OCI-LY3 (cell line): Measurements from ENCODE around the gene FTSJ1.
A peak's percentile ranks its signal among the peaks of the same experiment; 100 is the strongest.
"Not testable (repeated sequence)": the region's sequence is repeated elsewhere in the genome, so short reads cannot be mapped to it uniquely, and the experiment has no call there.

Experiments used
- H2AFZ ChIP-seq: fragments of 200-600, 300-600 bp; shearing (Covaris generic); 2 replicates; pipeline ENCODE4 v1.6.0; 2014; ENCODE audit warnings: antibody characterized with exemption, low read depth, low read length
- H3K27ac ChIP-seq: fragments of 200-600, 300-600 bp; sonication (generic); 2 replicates; pipeline ENCODE4 v1.5.1; 2014; ENCODE audit warnings: mild to moderate bottlenecking, low read length, moderate library complexity, mixed read lengths
- H3K27me3 ChIP-seq: fragments of 200-600, 300-600 bp; sonication (generic); 2 replicates; pipeline ENCODE4 v1.6.1; 2014; ENCODE audit warnings: low read depth, low read length, mixed read lengths
- H3K36me3 ChIP-seq: fragments of 200-600, 300-600 bp; sonication (generic); replicated peaks from 2 replicates; pipeline ENCODE3; 2014; ENCODE audit warnings: low read depth, low read length, mixed read lengths
- H3K4me1 ChIP-seq: fragments of 300-600, 200-600 bp; sonication (generic); 2 replicates; pipeline ENCODE4 v1.6.1; 2014; ENCODE audit warnings: low read length, mixed read lengths
- H3K4me2 ChIP-seq: fragments of 200-600, 300-600 bp; sonication (generic); 2 replicates; pipeline ENCODE4 v1.6.1; 2014; ENCODE audit warnings: low read length, mixed read lengths
- H3K4me3 ChIP-seq: fragments of 300-600, 200-600 bp; sonication (generic); 2 replicates; pipeline ENCODE4 v1.5.1; 2014; ENCODE audit warnings: antibody characterized with exemption, mild to moderate bottlenecking, low read length, moderate library complexity
- H3K79me2 ChIP-seq: fragments of 300-600, 200-600 bp; shearing (Covaris generic); 2 replicates; pipeline ENCODE4 v1.6.1; 2014; ENCODE audit warnings: mild to moderate bottlenecking, low read length, mixed read lengths
- H3K9ac ChIP-seq: fragments of 300-600, 200-600 bp; shearing (Covaris generic); 2 replicates; pipeline ENCODE4 v1.6.0; 2014; ENCODE audit warnings: mild to moderate bottlenecking, low read length, moderate library complexity
- H3K9me3 ChIP-seq: fragments of 200-600, 300-600 bp; shearing (Covaris generic); 2 replicates; pipeline ENCODE4 v1.6.1; 2014; ENCODE audit warnings: low read length, mixed read lengths; ENCODE audit not compliant: insufficient read depth
- H4K20me1 ChIP-seq: fragments of 200-600, 300-600 bp; sonication (generic); 2 replicates; pipeline ENCODE4 v1.6.1; 2016; ENCODE audit warnings: low read length, mixed read lengths; ENCODE audit not compliant: insufficient read depth
- CTCF ChIP-seq: fragments of 200-600, 300-600 bp; sonication (generic); IDR thresholded peaks from 2 replicates; pipeline ENCODE4 v1.5.1; 2014; ENCODE audit warnings: antibody characterized with exemption, low read length, low read depth
- EZH2phosphoT487 ChIP-seq: fragments of 200-600 bp; shearing (Covaris generic); IDR thresholded peaks from 2 replicates; pipeline ENCODE4 v1.6.1; 2018; ENCODE audit warnings: antibody characterized with exemption, mixed run types, low read depth

FTSJ1 gene

GRCh38 chrX:48475774-48476577 lies at the start of gene FTSJ1:
TSS of gene FTSJ1 (plus strand) at chrX:48476199. CDS start at chrX:48478048, 1,849 bp downstream.
- Histone ChIP-seq H3K79me2 (peaks cover 55% of the 10 kb centered on the region), H3K4me2 (peak within 1 kb of the TSS; percentile 66), H3K4me3 (peak within 1 kb of the TSS; percentile 94), H3K4me1 (peaks cover 15% of the 10 kb centered on the region), H4K20me1 (no peaks in the 10 kb centered on the region), H2AFZ (peak within 1 kb of the TSS; percentile 90), H3K27ac (peak within 1 kb of the TSS; percentile 74), H3K9me3 (no peaks in the 10 kb centered on the region), H3K36me3 (no peaks in the 10 kb centered on the region), H3K9ac (peak within 1 kb of the TSS; percentile 98), H3K27me3 (no peaks in the 10 kb centered on the region)
- no peak for TF ChIP-seq EZH2phosphoT487
- TF ChIP-seq CTCF, result no peak

GRCh38 chrX:48427027-48427716 lies 48.8 kb upstream of the FTSJ1 start:
- not testable (repeated sequence) for H3K27ac ChIP-seq, H3K36me3 ChIP-seq, H3K79me2 ChIP-seq, H3K4me2 ChIP-seq, H3K9ac ChIP-seq, H3K4me3 ChIP-seq, H4K20me1 ChIP-seq, H3K27me3 ChIP-seq, H3K9me3 ChIP-seq, H3K4me1 ChIP-seq, H2AFZ ChIP-seq

GRCh38 chrX:48429606-48430005 lies 46.4 kb upstream of the FTSJ1 start:
- H3K79me2 ChIP-seq, H3K9ac ChIP-seq, H2AFZ ChIP-seq, H3K4me2 ChIP-seq, H3K4me3 ChIP-seq, H3K36me3 ChIP-seq, H3K27me3 ChIP-seq, H3K4me1 ChIP-seq, H4K20me1 ChIP-seq, H3K9me3 ChIP-seq, H3K27ac ChIP-seq: not testable (repeated sequence)

- not testable (repeated sequence) for H3K79me2 ChIP-seq
Observed at GRCh38 chrX:48430166-48430565, 45.8 kb upstream of the FTSJ1 start.

GRCh38 chrX:48433713-48434112 lies 42.3 kb upstream of the FTSJ1 start:
- H3K27me3 ChIP-seq, H2AFZ ChIP-seq, H3K9me3 ChIP-seq, H3K9ac ChIP-seq, H3K79me2 ChIP-seq, H3K4me3 ChIP-seq, H3K36me3 ChIP-seq, H4K20me1 ChIP-seq, H3K4me2 ChIP-seq, H3K27ac ChIP-seq, H3K4me1 ChIP-seq: not testable (repeated sequence)

More at GRCh38 chrX:48430166-48430565, 45.8 kb upstream of the FTSJ1 start:
- not testable (repeated sequence) for H4K20me1 ChIP-seq, H3K36me3 ChIP-seq, H3K4me2 ChIP-seq, H3K27me3 ChIP-seq, H3K4me1 ChIP-seq, H3K9ac ChIP-seq, H2AFZ ChIP-seq, H3K9me3 ChIP-seq, H3K27ac ChIP-seq, H3K4me3 ChIP-seq

GRCh38 chrX:48447201-48447600 lies 28.8 kb upstream of the FTSJ1 start:
- not testable (repeated sequence) for H3K79me2 ChIP-seq, H3K9ac ChIP-seq, H3K4me3 ChIP-seq, H3K27me3 ChIP-seq, H3K27ac ChIP-seq, H3K36me3 ChIP-seq, H3K4me2 ChIP-seq, H2AFZ ChIP-seq, H3K9me3 ChIP-seq, H4K20me1 ChIP-seq, H3K4me1 ChIP-seq
